HG03066 (cell line): ENCODE measurements around the gene UMODL1.
A peak's percentile ranks its signal among the peaks of the same experiment; 100 is the strongest.
"Not testable (repeated sequence)": the region's sequence is repeated elsewhere in the genome, so short reads cannot be mapped to it uniquely, and the experiment has no call there.

ENCODE experiments used
- ATAC-seq: cut with Tn5 transposase; IDR thresholded peaks from one replicate; pipeline ENCODE4 v1.9.1; 2021; ENCODE audit warnings: low read depth; ENCODE audit not compliant: unreplicated experiment

Gene UMODL1

DNA sequence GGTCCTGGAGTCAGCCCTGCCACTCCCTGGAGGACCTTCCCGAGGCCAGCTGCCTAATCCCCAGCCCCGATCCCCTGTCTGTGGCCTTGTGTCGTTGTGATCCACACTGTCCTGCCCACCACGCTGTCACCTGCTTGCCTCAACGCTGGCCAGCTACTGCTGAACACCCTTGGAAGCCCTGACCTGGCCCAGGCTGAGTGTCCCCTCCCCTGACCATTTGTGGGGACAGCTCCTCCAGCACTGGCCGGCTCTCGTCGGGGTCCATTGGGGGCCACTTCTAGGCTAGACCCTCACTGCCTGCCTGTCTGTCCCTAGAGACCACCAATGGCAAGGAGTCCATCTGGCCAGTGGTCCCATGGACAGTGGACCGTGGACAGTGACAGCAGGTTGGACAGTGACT is 12.0 kb upstream of the UMODL1 start:
- no peak for ATAC-seq

DNA sequence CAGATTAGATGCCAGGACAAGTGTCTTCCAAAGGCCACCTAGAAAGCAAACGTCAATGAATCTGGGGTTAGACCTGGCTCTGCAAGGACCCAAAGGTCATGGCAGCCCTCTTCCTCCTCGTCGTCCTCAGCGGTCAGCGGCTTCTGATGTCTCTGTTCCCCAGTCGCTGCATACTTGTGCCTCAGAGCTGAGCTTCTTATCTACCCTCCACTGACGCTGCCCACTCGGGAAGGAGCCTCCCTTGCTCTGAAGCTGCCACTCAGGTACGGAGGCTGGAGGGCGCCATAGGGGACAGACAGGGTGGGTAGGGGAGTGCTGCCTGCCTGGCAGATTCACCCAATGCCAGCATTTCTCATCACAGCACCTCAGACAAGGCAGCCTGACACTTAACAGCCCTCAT is 11.4 kb upstream of the UMODL1 start:
- no peak for ATAC-seq

DNA sequence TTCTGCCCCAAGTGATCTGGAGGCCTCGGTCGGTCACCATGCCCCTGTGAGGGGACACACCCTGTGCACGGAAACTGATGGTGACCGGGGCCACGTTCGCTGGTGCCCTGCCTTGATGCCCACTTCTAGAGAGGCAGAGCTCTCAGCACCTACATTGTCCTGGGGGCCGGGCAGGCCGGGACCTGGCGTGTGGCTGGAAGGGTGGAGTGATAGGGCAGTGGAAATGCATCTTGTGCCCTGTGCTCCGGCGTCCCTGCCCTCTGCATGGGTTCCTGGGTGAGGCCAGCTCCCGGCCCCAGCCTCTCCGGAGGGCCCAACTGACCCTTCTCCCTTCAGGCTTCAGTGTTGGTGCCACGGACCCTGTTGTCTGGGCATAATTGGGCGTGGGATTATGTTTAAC is 11.0 kb upstream of the UMODL1 start:
- ATAC-seq, result no peak

DNA sequence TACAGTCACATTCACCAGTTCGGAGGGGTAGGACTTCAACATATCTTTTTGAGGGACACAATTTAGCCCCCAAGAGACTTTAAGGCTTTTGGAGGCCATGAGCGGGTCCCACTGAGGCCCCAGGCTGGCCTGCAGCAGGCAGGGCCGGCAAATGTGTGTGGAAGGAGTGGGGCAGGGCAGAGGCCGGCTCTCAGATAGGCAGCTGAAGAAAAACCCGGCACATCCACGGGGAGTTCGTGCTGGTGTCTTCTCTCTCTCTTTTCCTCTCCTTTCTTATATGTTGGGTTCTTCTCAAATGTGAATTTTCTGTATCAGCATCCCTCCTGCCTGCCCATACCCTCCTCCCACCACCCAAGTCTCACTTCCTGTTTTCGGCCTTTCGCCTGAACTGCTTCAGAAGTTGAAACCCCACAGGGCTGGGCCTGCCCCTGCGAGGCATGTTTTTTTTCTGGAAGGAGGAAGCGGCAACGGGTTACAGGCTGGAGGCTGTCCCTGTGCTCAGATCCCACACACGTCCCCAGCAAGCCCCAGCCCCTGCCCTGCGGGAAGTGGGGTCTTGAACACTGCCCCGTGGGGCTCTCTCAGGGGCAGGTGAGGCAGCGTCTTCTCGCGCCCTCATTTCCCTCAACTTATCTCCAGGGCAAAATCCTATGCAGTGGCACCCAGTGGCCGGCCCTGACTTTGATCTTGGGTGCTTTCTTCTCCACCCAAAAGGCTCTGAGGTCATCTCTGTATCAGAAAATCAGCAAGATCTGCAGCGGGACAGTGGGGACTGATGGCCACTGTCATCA is 9.7 kb upstream of the UMODL1 start:
- ATAC-seq, result peak; percentile 53

DNA sequence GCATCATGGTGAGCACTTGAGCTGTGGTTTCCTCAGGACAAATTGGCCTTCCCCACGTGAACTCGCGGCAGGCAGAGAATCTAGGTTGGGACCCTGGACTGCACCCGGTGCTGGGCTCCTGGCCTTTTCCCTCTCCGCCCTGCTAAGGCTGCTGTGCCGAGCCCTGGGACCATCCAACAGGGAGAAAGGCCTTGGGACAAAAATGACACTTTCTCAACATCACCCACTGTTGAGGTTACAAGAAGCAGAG is 9.2 kb upstream of the UMODL1 start:
- no peak for ATAC-seq

DNA sequence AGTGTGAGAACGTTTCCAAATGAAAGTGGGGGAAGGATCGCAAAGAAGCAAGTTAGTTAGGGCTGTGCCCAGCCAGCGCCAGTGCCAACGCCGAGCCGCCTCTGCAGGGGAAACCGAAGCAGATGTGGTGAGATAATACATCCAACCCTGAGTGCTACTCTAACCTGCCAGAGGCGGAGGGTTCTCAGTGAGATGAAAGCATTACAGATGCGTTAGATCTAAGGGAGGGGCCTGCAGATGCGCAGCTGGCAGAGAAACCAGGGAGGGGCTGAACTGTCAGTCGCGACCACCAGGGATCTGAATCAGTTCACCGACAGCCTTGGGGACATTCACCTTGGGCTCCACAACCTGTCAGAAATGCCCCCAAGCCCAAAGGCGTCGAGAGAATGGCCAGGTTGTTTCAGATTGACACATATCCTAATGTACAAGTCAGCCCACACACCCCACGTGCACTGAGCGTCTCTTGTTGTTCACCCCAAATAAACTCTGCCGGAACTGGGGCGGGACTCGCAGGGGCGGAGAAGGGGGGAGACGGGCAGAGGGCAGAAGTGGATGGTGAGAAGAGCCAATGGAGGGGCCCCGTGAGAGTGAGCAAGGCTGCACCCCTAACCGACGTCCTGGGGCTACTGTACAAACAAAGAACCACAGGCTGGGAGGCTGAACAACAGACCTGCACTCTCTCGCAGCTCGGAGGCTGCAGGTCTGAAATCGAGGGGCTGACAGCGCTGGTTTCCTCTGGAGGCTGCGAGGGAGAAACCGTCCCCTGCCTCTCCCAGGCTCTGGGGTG is 8.7 kb upstream of the UMODL1 start:
- peak; percentile 47 for ATAC-seq

DNA sequence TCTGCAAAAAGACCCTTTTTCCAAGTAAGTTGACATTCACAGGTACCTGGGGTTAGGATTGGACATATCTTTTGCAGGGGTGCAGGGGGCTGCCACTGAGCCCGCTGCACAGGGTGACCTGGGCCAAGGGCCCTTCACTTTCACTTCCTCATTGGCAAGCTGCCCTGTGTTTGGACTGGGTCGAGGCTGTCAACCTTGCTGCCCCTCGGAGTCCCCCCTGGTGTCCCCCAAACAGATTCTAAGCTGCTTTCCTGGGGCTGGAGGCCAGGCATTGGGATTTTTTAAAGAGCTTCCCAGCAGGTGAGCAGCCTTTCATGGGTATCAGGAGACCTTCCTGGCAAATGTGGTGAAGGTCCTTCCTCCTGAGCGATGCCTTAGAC is 7.9 kb upstream of the UMODL1 start:
- no peak for ATAC-seq

DNA sequence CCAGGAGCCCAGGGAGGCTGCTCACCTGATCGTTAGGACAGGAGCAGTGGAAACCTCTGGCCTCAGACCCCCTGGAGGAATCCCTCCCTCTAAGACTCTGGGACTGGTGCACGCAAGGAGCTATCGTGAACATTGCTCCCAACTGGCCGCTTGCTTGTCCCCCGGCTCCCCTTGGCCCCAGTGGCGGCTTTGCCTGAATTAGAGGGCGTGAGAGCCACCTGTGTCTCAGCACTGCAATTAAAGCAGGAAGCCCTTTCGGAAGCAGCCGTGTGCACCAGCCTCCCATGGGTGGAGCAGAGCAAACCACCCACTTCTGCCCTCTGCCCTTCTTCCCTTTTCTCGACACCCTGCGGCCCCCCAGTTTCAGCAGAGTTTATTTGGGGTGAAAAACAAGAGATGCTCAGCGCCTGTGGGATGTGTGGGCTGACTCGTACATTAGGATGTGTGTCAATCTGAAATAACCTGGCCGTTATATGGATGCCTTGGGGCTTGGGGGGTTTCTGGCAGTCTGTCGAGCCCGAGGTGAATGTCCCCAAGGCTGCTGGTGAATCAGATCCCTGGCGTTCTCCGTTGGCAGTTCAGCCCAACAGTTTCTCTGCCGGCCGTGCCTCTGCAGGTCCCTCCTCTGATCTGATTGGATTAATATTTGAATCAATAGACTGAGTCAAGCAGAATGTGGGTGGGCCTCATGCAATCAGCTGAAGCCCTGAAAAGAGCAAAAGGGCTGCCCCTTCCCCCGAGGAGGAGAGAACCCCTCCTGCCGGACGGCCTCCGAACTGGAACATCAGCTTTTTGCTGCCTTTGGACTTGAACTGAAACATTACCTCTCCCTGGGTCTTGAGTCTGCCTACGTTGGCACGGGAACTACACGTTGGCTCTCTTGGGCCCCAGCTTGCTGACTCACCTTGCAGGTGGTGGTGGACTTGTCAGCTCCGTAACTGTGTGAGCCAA is 7.3 kb upstream of the UMODL1 start:
- no peak for ATAC-seq

DNA sequence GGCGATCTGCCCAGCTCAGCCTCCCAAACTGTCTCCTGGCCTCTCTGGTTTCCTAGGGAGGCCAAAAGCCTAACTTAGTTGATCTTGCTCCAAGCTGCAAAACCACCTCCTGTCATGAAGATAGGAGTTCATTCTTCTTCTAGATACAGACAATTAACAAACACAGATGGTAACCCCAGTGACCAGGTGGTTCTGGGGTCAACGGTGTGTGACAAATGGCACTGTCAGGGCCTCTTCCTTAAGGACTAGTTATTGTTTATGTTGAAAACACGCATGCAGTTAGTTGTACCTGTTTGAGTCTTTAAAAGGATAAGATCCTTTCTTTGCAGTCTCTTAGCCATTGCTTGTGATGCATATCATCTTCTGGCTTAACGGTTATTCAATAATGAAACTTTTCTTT is 4.6 kb upstream of the UMODL1 start:
- no peak for ATAC-seq

DNA sequence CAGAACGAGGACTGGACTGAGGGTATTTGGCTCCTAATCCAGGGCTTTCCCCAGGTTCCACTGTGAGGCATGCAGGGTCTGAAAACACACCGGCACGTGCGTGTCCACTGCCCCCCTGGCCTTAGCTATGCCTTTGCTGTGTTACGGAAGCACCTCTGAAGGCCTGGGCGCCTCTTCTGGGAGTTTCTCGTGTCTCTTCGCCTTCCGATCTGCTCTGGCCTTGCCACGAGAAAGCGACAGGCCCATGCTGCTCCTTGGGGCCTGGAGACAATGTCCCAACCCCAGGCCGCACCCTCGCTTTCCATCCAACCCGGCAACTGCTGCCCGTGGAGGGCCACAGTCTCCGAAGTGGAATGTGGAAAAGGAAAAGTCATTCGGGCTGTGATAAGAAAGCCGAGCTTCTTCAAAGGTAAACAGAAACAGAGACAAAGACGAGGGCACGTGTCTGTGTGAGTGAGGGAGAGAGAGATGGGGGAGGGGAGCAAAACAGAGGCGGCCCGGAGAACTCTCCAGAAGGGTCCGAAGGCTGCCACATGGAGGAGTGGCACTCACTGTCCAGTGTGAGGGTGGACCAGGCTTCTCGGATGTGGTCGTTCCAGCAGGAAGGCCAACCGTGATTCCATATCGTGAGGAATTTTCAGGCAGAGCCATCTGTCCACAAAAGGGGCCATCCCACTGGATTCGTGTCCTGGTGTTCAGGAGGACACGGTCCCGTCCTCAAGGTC is 3.4 kb upstream of the UMODL1 start:
- ATAC-seq, result no peak

DNA sequence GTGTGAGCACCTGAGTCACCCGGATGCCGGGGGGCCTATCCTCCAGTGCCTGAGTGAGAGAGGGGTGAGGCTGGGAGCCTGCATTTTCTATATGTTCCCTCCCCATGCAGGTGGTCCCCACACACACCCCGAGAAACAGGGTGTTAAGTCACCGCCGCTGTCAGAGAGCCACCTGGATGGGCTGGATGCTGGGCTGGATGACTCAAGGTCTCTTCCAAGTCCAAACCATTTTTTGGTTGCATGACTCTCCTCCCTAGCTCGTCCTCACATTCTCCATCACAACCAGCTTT is 2.9 kb upstream of the UMODL1 start:
- no peak for ATAC-seq

DNA sequence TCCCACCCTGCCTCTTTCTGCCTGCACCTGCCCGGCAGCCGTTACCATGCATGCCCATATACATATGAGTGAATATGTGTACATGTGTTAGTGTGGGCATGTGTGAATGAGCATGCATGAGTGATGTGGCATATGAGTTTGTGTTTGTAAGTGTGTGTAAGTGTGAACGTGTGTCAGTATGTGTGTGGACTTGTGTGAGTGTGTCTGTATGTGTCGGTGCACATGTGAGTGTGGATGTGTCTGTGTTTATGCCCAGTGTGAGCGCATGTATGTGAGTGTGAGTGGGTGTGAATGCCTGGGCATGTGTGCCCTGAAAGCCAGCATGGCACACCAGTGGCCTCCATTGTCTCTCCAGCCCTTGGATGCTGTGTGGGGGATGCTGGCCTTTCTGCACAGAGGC is 2.5 kb upstream of the UMODL1 start:
- ATAC-seq, result no peak

DNA sequence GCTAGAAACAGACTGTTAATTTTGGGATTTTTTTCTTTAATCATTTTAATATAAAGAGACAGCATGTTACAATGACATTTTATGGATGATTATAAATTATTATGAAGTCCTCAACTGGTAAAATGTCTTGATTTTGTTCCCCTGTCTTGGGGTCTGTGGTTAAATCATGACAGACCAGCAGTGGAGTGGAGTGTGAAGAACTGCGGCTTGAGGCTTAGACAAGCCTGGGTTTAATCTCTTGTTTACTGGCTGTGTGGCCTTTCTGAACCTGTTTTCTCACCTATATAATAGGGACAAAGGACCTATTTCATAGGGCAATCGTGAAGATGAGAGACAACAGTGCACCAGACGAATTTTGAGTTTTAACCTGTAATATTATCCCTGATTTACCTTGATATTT is 1.8 kb upstream of the UMODL1 start:
- no peak for ATAC-seq

DNA sequence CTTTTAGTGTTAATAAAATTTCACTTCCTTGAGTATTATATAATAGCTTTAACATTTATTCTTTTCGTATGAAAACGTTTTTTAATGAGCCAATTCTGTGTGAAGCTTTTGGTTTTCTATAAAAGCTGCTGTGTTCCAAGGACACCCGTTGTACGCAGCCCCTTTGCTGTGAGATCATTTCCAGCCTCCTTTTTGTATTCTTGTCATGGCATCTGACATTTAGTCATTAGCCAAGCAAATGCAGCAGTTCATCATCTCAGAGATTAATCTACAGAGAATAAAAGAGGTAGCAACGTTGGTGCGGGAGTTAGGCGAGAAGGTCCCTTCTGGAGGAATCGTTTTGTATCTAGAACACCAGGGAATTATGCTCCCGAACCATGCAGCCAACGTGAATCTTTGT is 1.3 kb upstream of the UMODL1 start:
- no peak for ATAC-seq

DNA sequence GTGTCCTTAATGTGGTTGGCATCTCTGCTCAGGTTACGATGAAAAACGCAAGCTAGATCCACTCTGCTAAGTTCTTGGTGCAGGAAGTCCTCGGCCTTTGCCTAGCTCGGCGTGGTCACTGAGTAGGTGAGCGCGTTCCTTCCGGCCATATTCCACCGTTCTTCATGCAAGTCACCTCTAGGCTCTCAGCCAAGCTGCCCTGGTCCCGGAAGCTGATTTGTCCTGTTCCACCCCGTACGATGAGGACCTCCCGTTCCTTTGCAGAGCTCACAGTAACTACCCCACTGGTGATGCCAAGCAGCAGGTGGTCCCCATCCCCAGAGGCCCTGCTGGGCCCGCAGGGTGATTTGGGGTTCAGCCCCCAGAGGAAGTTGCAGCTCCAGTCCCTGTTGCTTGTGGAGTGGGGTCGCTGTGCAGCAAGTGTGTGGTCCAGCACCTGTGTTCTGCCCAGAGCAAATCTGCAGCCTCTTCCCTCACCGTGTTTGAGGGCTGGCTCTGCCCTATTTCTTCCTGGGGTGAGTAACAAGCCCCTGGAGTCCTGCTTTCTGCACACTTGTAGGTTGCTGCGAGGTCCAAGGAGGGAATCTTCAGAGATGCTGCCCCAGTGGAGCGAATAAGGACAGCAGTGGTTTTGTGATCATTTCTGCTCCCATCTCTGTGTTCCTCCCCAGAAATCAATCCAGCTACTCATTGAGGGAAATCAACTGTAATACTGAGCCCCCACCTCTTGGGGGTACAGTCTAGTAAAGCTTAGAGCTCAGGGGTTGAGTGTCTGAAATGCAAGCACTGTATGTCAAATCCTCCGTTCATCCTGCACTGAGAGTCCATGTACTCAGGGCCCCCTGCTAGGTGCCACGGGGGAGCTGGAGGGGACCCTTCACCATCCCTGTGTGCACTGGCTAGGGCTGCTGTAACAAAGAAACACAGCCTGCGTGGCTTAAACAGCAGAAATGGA is 2.3 kb downstream of the UMODL1 start:
- no peak for ATAC-seq

DNA sequence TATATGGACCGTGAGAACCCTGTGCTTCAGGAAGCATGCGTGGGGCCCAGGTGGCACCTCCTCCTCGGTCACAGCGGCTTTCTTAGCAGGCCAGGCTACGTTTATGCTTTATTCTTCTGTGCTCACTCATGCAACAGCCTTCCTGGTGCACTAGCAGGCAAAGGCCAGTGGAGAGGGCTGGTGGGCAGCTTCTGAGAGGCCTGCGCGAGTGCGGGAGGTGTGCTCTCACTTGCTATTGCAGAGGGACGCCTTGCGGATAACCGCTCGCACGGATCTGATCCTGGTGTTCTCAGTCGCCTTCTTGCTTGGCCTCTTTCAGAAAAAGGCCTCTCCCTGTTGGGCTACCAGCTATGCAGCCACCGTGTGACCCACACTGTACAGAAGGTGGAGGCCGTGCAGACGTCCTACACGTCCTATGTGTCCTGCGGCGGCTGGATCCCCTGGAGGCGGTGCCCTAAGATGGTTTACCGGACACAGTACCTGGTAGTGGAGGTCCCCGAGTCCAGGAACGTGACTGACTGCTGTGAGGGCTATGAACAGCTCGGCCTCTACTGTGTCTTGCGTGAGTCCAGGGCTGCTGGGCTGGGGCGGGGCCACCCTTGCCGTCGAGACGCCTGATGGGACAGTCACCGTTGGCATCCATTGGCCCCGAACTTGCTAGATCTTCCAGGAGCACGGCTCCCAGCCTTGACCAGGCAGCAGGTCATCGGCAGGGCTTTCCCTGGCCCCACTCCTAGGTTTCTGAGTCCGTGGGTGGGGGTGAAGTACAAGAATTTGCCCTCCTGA is 4.8 kb downstream of the UMODL1 start:
- no peak for ATAC-seq

DNA sequence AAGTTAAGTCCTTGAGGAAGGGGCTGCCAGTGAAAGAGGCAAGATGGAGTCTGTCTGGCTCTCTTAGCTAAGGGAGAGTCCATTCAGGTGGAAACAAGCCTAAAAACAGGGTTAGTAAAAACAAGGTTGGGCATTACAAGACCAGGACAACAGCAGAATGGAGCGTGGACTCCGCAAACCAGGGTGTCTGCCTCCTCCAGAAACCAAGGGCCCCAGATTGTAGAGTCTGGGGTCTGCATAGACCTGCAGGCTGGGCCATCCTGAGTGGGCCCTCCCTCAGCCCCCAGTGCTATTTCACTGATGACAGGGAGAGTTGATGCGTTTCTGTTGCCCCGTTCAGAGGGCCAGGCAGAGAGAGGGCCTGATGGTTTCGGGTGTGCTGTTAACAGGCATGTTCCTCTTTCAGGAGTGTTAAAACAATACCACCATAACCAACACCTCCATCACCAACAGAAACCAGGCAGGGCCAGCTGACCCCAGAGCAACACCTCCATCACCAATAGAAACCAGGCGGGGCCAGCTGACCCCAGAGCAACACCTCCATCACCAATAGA is 6.6 kb downstream of the UMODL1 start:
- peak; percentile 96 for ATAC-seq

DNA sequence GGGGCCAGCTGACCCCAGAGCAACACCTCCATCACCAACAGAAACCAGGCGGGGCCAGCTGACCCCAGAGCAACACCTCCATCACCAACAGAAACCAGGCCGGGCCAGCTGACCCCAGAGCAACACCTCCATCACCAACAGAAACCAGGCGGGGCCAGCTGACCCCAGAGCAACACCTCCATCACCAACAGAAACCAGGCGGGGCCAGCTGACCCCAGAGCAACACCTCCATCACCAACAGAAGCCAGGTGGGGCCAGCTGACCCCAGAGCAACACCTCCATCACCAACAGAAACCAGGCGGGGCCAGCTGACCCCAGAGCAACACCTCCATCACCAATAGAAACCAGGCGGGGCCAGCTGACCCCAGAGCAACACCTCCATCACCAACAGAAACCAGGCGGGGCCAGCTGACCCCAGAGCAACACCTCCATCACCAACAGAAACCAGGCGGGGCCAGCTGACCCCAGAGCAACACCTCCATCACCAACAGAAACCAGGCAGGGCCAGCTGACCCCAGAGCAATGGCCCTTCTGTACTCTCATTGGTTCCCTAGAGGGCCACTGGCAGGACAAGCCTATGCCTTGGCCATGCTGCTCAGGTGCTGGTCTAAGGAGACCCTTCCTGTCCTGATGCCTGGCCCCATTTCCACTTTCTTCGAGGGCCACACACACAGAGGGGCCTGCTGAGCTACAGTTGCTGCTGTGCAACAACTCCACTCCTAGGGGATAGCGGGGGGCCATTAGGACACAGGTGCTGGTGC is 7.3 kb downstream of the UMODL1 start:
- not testable (repeated sequence) for ATAC-seq
